ENCODE results near the gene SAMD9.
"Not testable (repeated sequence)": the region's sequence is repeated elsewhere in the genome, so short reads cannot be mapped to it uniquely, and the experiment has no call there.

Gene SAMD9

DNA sequence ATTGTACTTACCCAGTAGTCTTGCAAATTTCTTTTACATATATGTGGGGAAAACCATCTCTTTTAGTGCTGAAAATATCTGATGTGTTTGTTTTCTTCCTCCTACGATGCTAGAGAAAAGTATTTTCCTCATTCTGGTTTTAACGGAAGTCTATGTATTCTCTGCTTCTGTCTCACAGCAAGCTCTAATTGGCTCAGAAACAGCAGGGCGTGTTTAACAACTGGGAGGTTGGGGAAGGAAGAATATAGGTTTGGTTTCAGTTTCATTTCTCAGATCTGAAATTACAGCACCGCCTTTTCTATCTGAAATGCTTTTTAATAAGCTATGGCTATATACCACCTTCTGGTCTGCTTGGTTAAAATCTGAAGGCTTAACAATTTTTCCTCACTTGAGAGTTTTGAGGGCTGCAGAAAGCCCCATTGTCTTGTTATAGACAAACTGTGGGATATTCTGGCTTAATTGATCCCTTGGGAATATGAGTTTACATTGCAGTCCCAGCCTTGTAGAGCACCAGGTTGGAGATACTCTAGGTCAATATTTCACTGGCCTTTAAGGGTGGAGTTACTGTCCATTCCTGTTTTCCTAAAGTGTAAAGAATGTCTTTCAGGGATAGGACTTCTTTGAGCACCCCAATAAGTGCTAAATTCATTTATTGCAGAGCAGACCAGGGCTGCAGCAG is at the start of gene SAMD9:
TSS of gene SAMD9 (minus strand) at position 128 of the 679 bp plus-strand sequence. CDS start 11,882 bp downstream, outside the sequence.
- DNase-seq (ENCODE audit: low spot score), result peak; percentile 81

DNA sequence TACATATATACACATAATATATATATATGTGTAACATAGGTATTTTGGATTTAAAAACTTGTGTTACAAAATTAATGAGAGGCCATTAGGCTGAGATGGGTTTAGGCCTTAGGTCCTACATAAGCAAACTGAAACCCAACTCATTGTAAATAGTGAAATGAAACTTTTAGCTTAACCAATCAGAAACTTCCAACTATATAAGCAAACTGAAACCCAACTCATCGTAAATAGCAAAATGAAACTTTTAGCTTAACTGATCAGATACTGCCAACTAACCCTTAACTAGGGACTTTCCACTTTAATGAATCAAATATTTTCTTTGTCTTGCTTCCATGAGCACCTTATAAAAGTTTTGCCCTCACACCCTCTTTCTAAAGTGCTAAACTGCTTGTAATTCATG is 47.7 kb upstream of the SAMD9 start:
- DNase-seq (ENCODE audit: low spot score), result peak; percentile 44

DNA sequence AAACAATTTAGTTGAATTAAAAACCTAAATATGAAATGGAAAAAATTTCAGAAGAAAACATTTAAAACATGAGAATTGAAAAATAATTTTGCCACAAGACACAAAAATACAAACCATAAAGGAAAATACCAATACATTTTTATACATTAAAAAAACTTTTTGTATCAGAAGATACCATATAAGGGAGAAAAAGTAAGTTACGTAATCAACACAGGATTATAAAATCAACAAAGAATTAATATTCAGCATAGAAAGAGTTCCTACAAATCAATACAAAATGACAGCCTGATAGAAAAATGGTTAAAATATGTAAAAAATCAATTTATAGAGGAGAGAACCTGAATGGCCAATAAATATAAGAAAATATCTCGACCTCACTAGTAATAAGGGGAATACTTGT is 47.0 kb upstream of the SAMD9 start:
- no peak for DNase-seq (ENCODE audit: low spot score)

DNA sequence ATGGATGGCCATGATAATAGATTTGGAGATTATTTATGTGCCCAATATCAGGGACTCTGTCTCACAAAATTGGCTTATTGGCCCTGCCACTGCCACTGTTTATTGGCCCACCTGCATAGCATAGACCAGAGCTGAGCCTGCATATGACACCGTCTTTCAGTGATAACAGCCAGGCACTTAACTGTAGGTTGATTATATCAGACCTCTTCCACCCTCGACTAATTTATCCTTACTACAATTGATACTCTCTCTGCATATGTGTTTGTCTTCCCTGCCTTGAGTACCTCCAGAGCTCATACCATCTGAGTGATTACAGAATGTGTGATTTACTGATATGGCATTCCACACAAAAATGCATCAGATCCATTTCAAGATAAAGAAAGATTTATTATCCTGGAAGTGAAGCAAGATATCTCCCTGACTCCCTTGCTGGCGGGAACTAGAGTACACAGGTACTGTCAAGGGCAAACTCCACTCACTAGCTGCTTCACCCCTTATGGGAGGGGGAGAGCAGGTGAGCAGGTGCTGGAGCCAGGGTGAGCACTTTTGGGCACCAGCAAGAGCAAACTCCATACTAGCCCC is 43.5 kb upstream of the SAMD9 start:
- no peak for DNase-seq (ENCODE audit: low spot score)

DNA sequence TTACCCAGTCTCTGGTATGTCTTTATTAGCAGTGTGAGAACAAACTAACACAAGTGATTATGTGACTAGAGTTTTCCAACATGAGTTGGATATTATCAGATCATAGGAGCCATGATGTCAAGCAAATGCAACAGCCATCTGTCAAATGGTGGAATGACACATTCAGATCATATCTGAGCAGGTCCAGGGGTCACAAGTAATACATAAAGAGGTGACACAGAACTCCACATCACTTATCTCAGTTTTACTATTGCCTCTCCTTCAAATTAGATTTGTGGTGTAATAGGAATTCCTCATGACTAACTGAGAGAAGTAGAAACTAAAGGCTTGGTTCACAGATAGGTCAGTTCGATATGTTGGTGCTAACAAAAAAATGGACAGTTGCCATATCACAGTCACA is 42.6 kb upstream of the SAMD9 start:
- DNase-seq (ENCODE audit: low spot score), result no peak

DNA sequence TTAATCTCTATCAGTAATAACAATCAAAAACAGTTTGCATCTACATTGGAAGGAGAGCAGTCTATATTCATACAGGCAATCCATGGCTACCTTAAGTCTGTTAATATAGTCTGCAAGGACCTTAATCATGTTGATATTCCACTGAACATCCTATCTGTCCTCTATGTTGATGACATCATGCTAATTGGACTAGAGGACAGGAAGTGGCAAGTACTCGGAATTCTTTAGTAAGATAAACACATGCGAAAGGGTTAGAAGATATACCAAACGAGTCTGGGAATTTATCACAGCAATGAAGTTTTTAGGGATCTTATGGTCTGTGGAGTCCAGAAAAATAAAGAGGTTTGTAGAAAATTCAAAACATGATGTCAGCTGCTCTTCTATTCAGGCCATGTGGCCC is 41.7 kb upstream of the SAMD9 start:
- no peak for DNase-seq (ENCODE audit: low spot score)

DNA sequence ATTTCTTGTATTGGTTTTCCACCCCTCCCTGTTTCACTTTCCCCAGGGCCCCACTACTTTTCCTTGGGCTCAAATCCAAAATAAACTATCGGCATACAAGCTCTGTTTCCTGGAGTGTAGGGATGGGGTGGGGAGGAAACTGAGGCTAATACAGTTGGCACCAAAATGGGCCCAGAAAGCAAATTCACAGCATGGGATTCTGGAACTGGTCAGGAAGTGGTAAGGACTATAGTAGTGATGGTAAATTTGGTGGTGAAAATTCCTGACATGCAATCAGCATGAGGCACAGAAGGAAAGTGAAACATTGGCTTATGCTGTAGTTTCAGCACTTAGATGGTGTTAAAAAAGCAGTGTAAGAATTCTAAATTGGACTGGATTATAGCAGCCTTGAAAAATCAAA is 39.1 kb upstream of the SAMD9 start:
- no peak for DNase-seq (ENCODE audit: low spot score)

DNA sequence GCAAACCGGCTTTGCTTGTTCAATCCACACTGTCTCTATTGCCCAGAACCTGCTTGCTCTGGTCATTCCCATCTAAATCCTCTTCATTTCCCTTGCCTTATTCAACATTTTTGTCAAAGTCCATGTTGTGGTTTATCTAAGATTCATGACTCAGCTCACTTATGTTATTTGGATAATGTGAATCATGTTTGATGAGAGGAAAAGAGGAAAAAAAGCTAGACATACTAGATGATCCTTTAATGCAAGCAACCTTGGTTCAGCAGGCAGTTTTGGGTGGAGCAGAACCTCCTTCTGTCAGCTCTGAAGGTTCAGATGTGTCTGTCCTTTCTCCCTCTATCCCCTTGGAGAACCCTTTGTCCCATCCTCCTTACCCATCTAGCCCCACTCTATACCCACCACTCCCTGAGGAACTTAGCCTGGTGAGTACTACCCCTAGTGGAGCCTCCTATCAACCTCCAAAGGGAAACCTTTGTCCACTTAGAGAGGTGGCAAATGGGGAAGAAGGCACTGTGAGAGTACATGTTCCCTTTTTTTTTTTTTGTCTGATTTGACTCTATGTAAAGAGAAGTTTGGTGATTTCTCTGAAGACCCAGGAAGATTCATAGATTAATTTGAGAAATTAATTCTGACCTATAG is 32.5 kb upstream of the SAMD9 start:
- no peak for DNase-seq (ENCODE audit: low spot score)

DNA sequence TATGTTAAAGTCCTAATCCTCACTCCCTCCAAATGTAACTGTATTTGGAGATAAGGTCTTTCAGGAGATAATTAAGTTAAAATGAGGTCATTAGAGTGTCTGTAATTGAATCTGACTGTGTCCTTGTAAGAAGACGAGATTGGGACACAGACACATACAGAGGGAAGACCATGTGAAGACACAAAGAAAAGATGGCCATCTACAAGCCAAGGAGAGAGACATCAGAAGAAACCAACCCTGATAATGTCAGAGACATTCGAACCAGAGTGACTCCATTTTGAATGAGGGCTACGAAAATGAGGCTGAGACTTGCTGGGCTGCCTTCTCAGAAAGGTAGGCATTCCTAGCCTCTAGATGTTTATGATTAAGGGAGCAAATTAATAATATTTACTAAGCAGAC is 30.9 kb upstream of the SAMD9 start:
- no peak for DNase-seq (ENCODE audit: low spot score)

DNA sequence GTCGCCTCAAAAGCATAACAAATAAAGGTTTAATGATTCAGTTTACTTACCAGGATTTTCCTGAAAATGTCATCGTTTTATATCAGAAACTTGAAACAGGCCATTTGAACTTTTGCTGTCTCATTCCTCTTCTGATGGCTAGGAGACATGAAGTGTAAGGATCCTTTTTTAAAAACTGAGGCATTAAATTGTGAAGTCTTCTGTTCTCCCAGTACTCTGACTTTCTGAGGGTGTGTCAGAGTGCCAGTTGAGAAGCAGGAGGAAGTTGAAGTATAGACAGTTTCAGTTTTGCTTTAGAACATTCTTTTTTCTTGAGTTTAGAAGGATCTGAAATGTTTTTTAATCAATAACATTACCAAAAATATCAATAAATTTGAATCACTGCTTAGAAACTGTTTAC is 30.4 kb upstream of the SAMD9 start, which contains the start of gene SAMD9L:
TSS of gene SAMD9L (minus strand) at position 242 of the 400 bp plus-strand sequence. CDS start 12,414 bp downstream, outside the sequence.
- peak; percentile 45 for DNase-seq (ENCODE audit: low spot score)

DNA sequence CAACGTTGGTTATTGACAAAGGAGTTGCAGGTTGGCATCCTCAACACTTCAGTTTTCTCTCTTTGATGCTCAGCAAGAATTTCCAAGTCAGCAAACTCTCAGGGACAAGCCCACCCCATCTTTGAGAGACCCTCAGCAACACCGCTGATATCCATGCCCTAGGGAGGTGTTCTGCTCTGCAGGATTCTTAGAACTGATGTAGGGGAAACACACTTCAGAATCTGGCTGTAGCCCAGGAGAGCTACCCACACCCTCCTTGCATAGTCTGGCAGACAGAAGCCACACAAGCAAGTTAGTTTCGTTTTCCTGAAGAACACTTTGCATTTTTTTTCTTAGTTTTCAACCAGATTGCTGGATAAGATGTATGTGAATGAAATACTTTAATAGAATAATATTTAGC is 29.6 kb upstream of the SAMD9 start:
- DNase-seq (ENCODE audit: low spot score), result peak; percentile 68

DNA sequence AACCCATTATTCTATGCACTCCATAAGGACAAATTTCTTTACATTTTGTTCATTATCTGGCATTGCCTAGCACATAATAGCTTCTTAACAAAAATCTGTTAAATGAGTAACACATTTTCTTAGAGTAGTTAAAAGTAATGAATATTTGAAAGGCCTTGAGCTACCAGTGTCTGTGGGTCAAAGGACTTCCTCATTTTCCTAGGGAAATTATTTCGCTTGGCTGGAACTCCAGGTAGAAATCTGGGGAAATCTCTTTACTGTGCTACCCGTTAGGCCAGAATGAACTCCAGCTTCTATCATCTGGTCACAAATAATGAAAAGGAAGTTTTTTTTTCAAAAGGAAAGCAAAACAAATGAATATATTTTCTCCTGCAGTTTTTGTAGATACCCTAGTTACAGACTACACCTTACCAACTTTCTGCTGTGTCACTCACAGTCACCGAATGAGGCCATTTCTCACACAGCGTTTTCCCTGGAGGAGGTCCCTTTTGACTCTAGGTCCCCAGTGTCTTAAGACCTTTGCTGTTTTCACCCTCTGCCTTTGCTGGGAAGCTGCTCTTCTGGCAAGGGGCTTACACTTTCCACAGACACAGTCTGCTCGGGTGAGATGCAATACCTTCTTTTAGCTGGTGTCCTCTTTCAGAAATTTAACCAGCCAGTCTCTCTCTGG is 28.8 kb upstream of the SAMD9 start:
- no peak for DNase-seq (ENCODE audit: low spot score)

DNA sequence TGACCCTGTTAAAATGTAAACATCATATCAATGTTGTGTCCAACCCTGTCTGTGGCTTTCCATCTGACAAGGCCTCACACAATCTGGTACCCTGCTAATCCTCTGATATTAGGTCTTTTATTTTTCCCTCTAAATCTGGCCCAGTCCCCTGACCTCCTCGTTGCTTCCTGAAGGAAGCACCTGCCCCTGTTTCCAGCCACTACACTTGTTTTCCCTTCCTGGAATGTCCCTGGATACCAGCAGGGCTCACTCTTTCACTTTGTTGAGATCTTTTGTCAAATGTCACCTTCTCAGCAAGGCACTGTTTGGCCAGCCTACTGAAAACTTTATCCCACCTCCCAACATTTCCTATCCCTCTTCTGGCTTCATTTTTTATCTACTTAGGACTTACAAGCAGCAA is 28.3 kb upstream of the SAMD9 start:
- DNase-seq (ENCODE audit: low spot score), result no peak

DNA sequence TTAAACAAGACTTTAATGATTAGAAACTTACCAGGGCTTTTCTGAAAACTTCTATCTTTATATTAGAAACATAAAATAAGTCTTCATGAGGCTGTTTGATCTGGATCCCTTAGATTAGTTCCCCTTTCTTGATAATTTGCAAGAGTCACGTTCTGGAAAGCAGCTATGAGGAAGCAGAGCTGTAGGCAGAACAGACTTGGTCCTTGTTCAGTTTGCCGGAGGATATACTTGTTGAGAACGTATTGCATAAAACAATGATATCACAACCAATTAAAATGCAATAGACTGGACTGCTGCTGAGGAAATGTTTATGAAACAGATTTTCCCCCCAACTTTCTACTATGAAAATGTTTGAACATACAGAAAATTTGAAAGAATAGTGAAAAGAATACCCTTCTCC is 27.6 kb upstream of the SAMD9 start:
- DNase-seq (ENCODE audit: low spot score), result no peak

DNA sequence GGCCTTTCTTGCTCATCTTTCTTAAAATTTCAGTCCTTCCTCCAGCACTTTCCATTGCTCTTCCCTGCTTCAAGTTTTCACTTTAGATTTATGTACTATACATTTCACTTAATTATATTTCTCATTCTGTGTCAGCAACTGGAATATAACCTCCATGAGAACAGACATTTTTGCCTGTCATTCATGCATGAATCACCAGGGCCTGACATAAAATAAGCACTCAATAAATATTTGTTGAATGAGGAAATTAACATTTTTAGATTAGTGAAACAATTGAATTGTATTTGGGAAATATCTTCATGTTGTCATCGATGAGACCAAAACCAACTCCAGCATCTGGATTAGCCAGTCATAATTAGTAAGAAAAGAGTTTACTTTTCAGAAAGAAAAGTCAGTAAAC is 24.3 kb upstream of the SAMD9 start:
- no peak for DNase-seq (ENCODE audit: low spot score)

DNA sequence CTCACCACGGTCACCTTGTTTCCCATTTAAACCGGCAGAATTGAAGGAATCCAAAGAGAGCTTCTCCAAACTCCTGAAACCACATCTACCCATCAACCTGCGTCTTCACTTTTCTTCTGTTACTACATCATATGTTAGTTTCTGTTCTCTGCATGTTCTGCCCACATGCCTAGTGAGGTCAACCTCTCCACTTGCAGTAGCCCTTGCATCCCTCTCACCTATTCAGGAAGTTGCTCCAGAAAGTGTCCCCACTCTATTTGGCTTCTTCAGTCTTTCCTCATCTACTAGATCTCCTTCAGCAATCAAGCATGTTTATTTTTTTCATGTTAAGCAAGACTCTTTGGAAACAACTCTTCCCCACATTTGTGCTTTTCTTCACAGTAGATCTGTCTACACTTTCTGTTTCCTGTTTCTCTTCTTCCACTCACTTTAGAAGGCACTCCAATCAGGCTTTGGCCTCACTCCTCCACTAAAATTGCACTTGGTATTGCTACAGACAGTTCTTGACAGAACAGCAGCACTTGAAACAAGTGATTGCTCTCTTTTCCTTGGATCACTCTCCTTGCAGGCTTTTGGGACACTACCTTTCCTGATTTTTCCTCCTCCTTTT is 22.9 kb upstream of the SAMD9 start:
- DNase-seq (ENCODE audit: low spot score), result no peak

DNA sequence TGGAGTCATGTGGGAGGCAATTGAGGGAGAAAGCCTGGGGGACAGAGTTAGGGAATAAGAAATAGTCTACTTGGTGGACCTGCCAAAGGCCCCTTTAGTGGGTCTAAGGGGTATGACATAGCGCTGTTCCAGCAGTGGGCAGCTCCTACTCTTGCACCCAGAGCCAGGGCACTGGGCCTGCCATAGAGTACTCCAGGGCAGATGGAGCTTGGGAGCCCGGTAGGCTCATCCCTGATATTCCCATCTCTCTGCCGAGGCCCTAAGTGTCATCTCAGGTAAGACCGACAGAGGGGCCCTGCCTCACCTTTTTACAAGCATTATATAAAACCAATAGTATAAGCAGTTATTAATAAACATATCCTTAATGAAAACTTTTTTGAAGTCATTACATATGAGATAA is 20.8 kb upstream of the SAMD9 start:
- no peak for DNase-seq (ENCODE audit: low spot score)

DNA sequence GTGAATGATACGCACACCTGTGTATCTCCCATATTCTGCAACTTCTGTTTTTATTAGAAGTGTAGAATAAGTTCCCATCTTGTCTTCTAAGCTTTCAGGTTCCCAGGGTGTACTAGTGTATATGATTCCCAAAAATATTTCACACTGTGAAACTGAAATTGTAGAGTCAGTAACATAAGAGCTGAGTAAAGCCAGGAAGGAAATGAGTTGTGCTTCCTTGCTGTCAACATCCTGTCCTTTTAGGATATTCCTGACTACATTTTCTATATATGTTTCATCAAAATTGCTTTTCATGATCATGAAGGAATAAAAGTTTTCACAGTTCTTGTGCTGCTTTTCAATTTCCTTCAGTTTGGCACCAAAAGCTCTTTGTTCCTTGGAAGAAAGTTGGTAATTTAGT is 15.2 kb upstream of the SAMD9 start:
- no peak for DNase-seq (ENCODE audit: low spot score)

DNA sequence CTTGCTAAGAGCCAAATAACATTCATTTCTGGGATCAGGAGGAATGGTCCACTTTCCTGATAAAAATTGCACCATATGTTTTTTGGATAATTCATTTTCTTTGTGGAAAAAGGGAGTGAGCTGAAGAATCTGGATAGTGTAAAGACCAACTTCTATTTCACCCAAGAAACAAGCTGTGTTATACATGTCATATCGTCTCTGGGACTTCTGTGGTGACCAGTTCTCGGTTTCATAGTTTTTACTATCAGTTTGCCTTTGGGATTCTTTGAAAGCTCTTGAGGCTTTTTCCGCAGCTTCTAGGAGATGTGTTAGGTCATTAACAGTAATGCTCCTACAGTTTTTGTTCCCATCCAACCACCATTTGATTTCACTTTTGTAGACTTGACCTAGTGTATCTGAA is 14.4 kb upstream of the SAMD9 start:
- DNase-seq (ENCODE audit: low spot score), result no peak

DNA sequence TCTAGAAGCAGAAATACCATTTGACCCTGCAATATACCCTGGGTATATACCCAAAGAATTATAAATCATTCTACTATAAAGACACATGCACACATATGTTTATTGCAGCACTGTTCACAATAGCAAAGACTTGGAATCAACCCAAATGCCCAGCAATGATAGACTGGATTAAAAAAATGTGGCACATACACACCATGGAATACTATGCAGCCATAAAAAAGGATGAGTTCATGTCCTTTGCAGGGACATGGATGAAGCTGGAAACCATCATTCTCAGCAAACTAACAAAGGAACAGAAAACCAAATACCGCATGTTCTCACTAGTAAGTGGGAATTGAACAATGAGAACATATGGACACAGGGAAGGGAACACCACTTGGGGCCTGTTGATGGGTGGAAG is 9.2 kb upstream of the SAMD9 start:
- not testable (repeated sequence) for DNase-seq (ENCODE audit: low spot score)

DNA sequence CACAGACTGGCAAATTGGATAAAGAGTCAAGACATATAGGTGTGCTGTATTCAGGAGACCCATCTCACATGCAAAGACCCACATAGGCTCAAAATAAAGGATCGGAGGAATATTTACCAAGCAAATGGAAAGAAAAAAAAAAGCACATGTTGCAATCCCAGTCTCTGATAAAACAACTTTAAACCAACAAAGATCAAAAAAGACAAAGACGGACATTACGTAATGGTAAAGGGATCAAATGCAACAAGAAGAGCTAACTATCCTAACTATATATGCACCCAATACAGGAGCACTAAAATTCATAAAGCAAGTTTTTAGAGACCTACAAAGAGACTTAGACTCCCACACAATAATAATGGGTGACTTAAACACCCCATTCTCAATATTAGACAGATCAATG is 5.8 kb upstream of the SAMD9 start:
- not testable (repeated sequence) for DNase-seq (ENCODE audit: low spot score)

All from CD4-positive, alpha-beta T cell treated with Interleukin-2 at 100 ng/mL for 4 hours (primary cell).